Body of pancreas (tissue), 4 donors: Measurements from ENCODE around the gene ZIC4. TPM values are rescaled to one million over a fixed set of nuclear protein-coding genes. Genes with fewer than 3 reads are reported as not detected.

Experiments used
- ATAC-seq: fragments of 150-250 bp; one replicate; pipeline ENCODE4 v1.9.1; 2016
- DNase-seq, 4 donors: peaks; one replicate each; pipeline ENCODE4 v3.0.0-alpha.2; 2019
- H3K27ac ChIP-seq, 4 donors: fragments of 200-600 bp; sonication (generic); 1 replicate in 3 of 4; 2 replicates in 1 of 4; pipeline versions ENCODE4 v1.5.1 to v1.6.1; 2016 to 2019; ENCODE audit warnings: mild to moderate bottlenecking in 1 of 4, mixed read lengths in 1 of 4, moderate library complexity in 1 of 4
- H3K27me3 ChIP-seq, 2 donors: fragments of 200-600 bp; sonication (generic); one replicate each; pipeline ENCODE4 v1.6.0; 2016; ENCODE audit warnings: mild to moderate bottlenecking in 1 of 2
- H3K36me3 ChIP-seq, 2 donors: fragments of 200-600 bp; sonication (generic); replicated peaks in 1 of 2; 2 replicates each; pipeline ENCODE4 v1.5.1; 2016; ENCODE audit warnings: low read depth in 2 of 2; ENCODE audit not compliant: insufficient read depth in 1 of 2
- H3K4me1 ChIP-seq: fragments of 200-600 bp; sonication (generic); one replicate; pipeline ENCODE4 v1.6.0; 2016
- H3K4me3 ChIP-seq, 2 donors: fragments of 200-600 bp; sonication (generic); 1 replicate in 1 of 2; 2 replicates in 1 of 2; pipeline ENCODE4 v1.5.1; 2016 to 2019
- H3K9me3 ChIP-seq, 3 donors: fragments of 200-600 bp; sonication (generic); 1 replicate in 2 of 3; 2 replicates in 1 of 3; pipeline ENCODE4 v1.5.1; 2016
- CTCF ChIP-seq, 7 experiments: fragments of 450-650 bp in 4 of 7; fragments of 200-600 bp in 3 of 7; sonication (generic) in 3 of 7; IDR thresholded peaks; one replicate each; pipeline ENCODE4 v1.5.1; 2016 to 2019; ENCODE audit warnings: antibody characterized with exemption in 7 of 7
- POLR2A ChIP-seq, 3 donors: fragments of 450-650 bp; IDR thresholded peaks; one replicate each; pipeline ENCODE4 v1.6.1; 2016; ENCODE audit warnings: antibody characterized with exemption in 3 of 3, mild to moderate bottlenecking in 2 of 3
- WGBS, 2 donors: methylation state at CpG; one replicate each; pipeline ENCODE4 v1.1.5; 2017; 5-methylcytosine and 5-hydroxymethylcytosine counted together
- intact Hi-C: fragments of 100-400 bp; cut with DNase I; formaldehyde crosslinking; loops from one replicate; pipeline ENCODE4 v1.15.1; 2023
- total RNA-seq, 2 donors: library from RNA; depleted of rRNA; stranded (reverse); fragments of >200 nt; gene quantifications; one replicate each; pipeline ENCODE4 v1.1.0, GENCODE V29; 2016

The ZIC4 gene
- total RNA-seq: not detected

- H3K36me3 ChIP-seq: no peaks in the 10 kb centered on the region
- no peak within 1 kb of the TSS for H3K4me3 ChIP-seq
- TF ChIP-seq CTCF (IDR thresholded peaks at IDR 0.05) (no peak), POLR2A (IDR thresholded peaks at IDR 0.05) (no peak)
- H3K9me3 ChIP-seq: no peaks in the 10 kb centered on the region
- H3K27me3 ChIP-seq: peaks cover 0 to 60% of the 10 kb centered on the region in 2 donors
- H3K4me1 ChIP-seq: peaks cover 21% of the 10 kb centered on the region
- WGBS, 2 donors: 5 to 10% methylated on average over 25 of the region's 25 CpGs
- ATAC-seq: no peak
- intact Hi-C loops: no loop called here
- DNase-seq: no peak
- H3K27ac ChIP-seq: no peak within 1 kb of the TSS
Measured at GRCh38 chr3:147406028-147406931, at the start of gene ZIC4. ZIC4 (minus strand) TSS chr3:147406543; CDS start chr3:147402797, 3,746 bp downstream.

- TF ChIP-seq POLR2A (IDR thresholded peaks at IDR 0.05) (no peak), CTCF (IDR thresholded peaks at IDR 0.05) (no peak)
- no peaks in the 10 kb centered on the region for H3K36me3 ChIP-seq
- H3K4me1 ChIP-seq: no peaks in the 10 kb centered on the region
- no peak overlapping the region for H3K27ac ChIP-seq
- H3K27me3 ChIP-seq: no peaks in the 10 kb centered on the region
- intact Hi-C loops: no loop called here
- ATAC-seq (no peak), DNase-seq (no peak)
- no peak overlapping the region for H3K4me3 ChIP-seq
- no peaks in the 10 kb centered on the region for H3K9me3 ChIP-seq
- WGBS, 2 donors: 19 to 20% methylated on average over 3 of the region's 3 CpGs
Measured at GRCh38 chr3:147449669-147450068, 43.3 kb upstream of the ZIC4 start.

GRCh38 chr3:147447224-147447623 lies 40.9 kb upstream of the ZIC4 start:
- intact Hi-C loops: no loop called here
- Histone ChIP-seq H3K27ac (no peak overlapping the region), H3K4me1 (no peaks in the 10 kb centered on the region), H3K36me3 (no peaks in the 10 kb centered on the region), H3K4me3 (no peak overlapping the region), H3K27me3 (no peaks in the 10 kb centered on the region), H3K9me3 (no peaks in the 10 kb centered on the region)
- TF ChIP-seq POLR2A (IDR thresholded peaks at IDR 0.05) (no peak), CTCF (IDR thresholded peaks at IDR 0.05) (no peak)
- DNase-seq (no peak), ATAC-seq (no peak)

GRCh38 chr3:147431751-147432150 lies 25.4 kb upstream of the ZIC4 start:
- intact Hi-C loops: no loop called here

More at GRCh38 chr3:147431751-147432150, 25.4 kb upstream of the ZIC4 start:
- Histone ChIP-seq H3K27ac (no peak overlapping the region), H3K9me3 (no peaks in the 10 kb centered on the region), H3K36me3 (no peaks in the 10 kb centered on the region), H3K27me3 (no peaks in the 10 kb centered on the region), H3K4me3 (no peak overlapping the region), H3K4me1 (no peaks in the 10 kb centered on the region)
- WGBS, 2 donors: 57 to 68% methylated on average over 3 of the region's 3 CpGs
- TF ChIP-seq POLR2A (IDR thresholded peaks at IDR 0.05) (no peak), CTCF (IDR thresholded peaks at IDR 0.05) (no peak)
- no peak for DNase-seq
- no peak for ATAC-seq
